Rectal smooth muscle tissue (tissue), 1 donor: ENCODE data around the gene TMEM238.
"Not testable (repeated sequence)": the region's sequence is repeated elsewhere in the genome, so short reads cannot be mapped to it uniquely, and the experiment has no call there.

Experiments
- H3K27ac ChIP-seq: one replicate; pipeline ENCODE4 v1.7.0; 2013; ENCODE audit warnings: low read depth, low read length, inconsistent platforms
- H3K27me3 ChIP-seq: one replicate; pipeline ENCODE4 v1.7.0; 2013; ENCODE audit warnings: low read length; ENCODE audit not compliant: control insufficient read depth, insufficient read depth
- H3K36me3 ChIP-seq: one replicate; pipeline ENCODE4 v1.7.0; 2013; ENCODE audit warnings: low read length; ENCODE audit not compliant: control insufficient read depth, insufficient read depth
- H3K4me1 ChIP-seq: one replicate; pipeline ENCODE4 v1.7.0; 2013; ENCODE audit warnings: low read length; ENCODE audit not compliant: control insufficient read depth, insufficient read depth
- H3K4me3 ChIP-seq: one replicate; pipeline ENCODE4 v1.7.0; 2013; ENCODE audit warnings: low read length
- H3K9ac ChIP-seq: one replicate; pipeline ENCODE4 v1.7.0; 2013; ENCODE audit warnings: low read length

TMEM238 gene, protein sequence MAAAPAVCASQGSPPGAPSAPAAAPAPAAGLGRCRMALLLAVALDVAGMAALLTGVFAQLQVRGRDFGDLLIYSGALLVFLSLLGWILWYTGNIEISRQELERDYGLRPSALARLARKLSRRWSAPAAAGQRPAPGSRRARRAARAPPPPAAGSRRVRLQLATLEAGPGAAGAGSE

DNA sequence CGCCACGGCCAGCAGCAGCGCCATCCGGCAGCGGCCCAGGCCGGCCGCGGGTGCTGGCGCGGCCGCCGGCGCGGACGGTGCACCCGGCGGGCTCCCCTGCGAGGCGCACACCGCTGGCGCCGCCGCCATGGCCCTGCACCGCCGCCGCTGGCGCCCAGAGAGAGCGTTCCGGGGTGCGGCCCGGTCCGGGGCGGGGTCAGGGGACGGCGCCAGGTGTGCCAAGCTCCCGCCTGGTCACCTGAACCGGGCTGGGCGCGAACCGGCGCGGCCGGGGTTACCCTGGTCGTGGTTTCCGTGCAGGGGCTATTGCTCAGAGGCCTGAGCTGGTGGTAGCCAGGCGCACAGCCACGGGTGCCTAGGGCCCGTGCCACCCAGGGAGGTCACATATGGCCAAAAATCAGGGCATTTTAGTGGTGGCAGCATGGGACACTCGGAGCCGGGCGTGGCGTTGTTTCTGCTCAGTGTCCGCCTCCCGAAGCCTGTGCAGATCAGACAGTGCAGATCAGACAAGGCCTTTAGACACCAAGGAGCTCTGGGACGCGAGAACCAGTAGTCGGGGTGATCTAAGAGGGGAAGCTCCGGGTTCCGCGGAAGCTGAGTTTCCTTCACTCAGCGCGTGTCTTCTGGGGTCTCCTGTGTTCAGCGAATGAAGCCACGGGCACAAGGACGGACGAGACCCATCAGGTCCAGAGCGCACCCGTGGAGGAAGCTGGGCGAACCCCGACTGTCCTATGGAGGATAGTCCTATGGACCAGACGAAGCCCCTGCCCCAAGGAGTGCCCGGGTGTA, at the start of gene TMEM238:
TSS of gene TMEM238 (minus strand) at position 162 of the 789 bp plus-strand sequence. CDS start at position 129, 33 bp downstream.
- peaks cover 19% of the 10 kb centered on the region for H3K4me1 ChIP-seq
- no peaks in the 10 kb centered on the region for H3K27me3 ChIP-seq
- H3K9ac ChIP-seq: peak within 1 kb of the TSS; percentile 69
- peak within 1 kb of the TSS; percentile 74 for H3K4me3 ChIP-seq
- peaks cover 18% of the 10 kb centered on the region for H3K36me3 ChIP-seq
- peak within 1 kb of the TSS; percentile 97 for H3K27ac ChIP-seq

DNA sequence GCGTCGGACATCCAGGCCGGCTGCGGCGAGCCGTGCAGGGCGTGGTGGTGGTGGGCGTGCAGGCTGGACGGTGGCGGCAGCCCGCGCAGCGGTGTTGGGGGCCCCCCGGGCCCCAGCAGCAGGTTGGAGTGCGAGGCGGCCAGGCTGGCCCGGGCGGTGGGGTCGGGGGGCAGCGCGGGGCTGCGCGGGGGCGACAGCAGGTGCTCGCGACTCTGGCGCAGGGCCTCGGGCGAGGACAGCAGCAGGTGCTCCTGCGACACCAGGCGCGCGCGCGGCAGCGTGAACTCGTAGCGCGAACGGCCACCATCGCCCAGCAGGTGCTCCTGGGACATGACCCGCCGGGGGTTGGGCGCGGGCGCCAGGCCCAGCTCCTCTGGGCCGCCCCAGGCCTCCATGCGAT, 49.2 kb upstream of the TMEM238 start:
- peaks cover 26% of the 10 kb centered on the region for H3K27me3 ChIP-seq
- no peak overlapping the region for H3K27ac ChIP-seq

DNA sequence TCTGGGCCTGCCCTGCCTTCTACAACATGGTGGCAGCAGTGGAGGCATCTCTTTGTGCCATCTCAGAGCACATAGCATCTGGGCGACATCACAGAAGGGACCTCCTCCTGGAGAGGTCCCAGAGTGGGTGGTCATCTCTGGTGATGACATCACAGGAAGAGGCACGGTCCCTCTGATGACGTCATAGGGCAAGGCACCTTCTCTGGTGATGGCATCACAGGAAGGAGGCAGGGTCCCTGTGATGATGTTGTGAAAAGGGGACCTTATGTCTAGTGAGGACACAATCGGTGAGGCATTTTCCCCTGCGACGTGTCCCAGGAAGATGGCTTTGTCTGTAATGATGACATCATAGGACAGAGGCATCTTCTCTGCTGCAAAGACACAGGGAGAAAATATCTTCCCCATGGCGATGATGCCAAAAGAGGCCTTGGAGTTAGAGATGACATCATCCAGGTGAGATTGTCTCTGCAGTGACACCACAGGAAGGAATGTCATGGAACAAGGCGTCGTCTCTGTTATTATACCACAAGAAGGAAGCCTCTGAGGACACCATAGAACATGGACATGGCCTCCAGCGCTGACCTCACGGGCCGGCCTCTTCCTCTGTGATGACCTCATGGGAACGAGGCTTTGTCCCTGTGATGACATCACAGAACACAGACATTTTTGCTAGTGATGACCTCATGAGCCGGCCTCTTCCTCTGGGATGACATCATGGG, 48.3 kb upstream of the TMEM238 start:
- peaks cover 23% of the 10 kb centered on the region for H3K27me3 ChIP-seq
- H3K27ac ChIP-seq: no peak overlapping the region
- H3K36me3 ChIP-seq: no peaks in the 10 kb centered on the region
- no peak overlapping the region for H3K9ac ChIP-seq
- no peak overlapping the region for H3K4me3 ChIP-seq
- H3K4me1 ChIP-seq: no peaks in the 10 kb centered on the region

More for the DNA sequence above, 49.2 kb upstream of the TMEM238 start:
- Histone ChIP-seq H3K4me3 (no peak overlapping the region), H3K4me1 (no peaks in the 10 kb centered on the region), H3K36me3 (no peaks in the 10 kb centered on the region), H3K9ac (no peak overlapping the region)

DNA sequence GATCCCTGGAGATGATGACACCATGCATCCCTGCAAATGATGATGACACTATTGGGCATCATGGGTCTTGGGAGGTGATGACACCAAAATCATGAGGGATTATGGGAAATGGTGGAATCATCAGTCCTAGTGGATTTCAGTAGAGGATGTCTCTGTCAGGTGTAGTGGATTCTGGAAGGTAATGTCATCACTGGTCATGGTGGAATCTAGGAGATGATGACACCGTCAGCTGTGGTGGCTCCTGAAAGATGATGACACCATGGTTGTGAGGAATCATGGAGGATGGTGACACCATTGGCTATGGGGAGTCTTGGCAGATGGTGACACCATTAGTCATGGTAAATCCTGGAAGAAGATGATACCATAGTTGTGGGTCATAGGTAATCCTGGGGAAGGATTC, 47.1 kb upstream of the TMEM238 start:
- Histone ChIP-seq H3K27me3 (peaks cover 23% of the 10 kb centered on the region), H3K27ac (no peak overlapping the region), H3K4me1 (no peaks in the 10 kb centered on the region), H3K4me3 (no peak overlapping the region), H3K36me3 (no peaks in the 10 kb centered on the region), H3K9ac (no peak overlapping the region)

- H3K27ac ChIP-seq: no peak overlapping the region
- H3K36me3 ChIP-seq: no peaks in the 10 kb centered on the region
- H3K4me3 ChIP-seq: no peak overlapping the region
- H3K27me3 ChIP-seq: peaks cover 7% of the 10 kb centered on the region
- no peak overlapping the region for H3K9ac ChIP-seq
- H3K4me1 ChIP-seq: no peaks in the 10 kb centered on the region
Observed at GRCh38 chr19:55426042-55426441, 42.0 kb upstream of the TMEM238 start.

DNA sequence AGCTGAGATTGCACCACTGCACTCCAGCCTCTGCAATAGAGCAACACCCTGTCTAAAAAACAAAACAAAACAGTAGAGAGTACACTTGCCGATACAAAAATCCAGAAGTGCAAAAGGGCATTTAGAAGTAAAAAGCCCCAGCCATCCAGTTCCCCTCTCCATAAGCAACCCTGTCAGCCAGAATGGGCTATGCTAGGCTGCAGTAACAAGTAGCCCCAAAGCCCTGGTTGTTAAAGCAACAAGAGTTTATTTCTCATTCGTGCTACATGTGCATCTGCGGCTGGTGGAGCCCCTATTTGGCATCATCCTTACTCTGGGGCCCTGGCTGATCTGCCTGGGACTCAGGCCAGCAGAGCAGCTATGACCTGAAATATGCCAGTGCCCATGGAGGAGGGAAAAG, 40.4 kb upstream of the TMEM238 start:
- H3K27ac ChIP-seq: no peak overlapping the region
- no peak overlapping the region for H3K4me3 ChIP-seq
- H3K36me3 ChIP-seq: no peaks in the 10 kb centered on the region
- H3K27me3 ChIP-seq: peaks cover 9% of the 10 kb centered on the region
- no peaks in the 10 kb centered on the region for H3K4me1 ChIP-seq
- no peak overlapping the region for H3K9ac ChIP-seq

- H3K27ac ChIP-seq: no peak overlapping the region
- peaks cover 11% of the 10 kb centered on the region for H3K27me3 ChIP-seq
- no peak overlapping the region for H3K9ac ChIP-seq
- no peaks in the 10 kb centered on the region for H3K4me1 ChIP-seq
- no peak overlapping the region for H3K4me3 ChIP-seq
- no peaks in the 10 kb centered on the region for H3K36me3 ChIP-seq
Observed at GRCh38 chr19:55423225-55424005, 39.3 kb upstream of the TMEM238 start.

DNA sequence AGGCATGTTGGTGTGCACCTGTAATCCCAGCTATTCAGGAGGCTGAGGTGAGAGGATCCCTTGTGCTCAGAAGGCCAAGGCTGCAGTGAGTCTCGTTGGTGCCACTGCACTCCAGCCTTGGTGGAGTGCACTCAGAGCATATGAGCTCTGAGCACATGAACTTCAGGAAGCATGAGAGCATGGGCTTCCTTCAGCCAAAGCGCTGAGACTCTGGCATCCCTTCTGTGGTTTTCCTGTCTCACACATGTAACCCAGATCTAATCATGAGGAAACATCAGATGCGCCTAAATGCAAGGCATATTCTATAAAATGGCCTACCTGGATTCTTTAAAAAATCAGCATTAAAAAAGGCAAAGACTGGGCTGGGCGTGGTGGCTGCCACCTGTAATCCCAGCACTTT, 37.2 kb upstream of the TMEM238 start:
- H3K4me3 ChIP-seq, H3K4me1 ChIP-seq, H3K36me3 ChIP-seq, H3K9ac ChIP-seq, H3K27ac ChIP-seq: not testable (repeated sequence)
- peaks cover 11% of the 10 kb centered on the region for H3K27me3 ChIP-seq

GRCh38 chr19:55419624-55420236, 35.6 kb upstream of the TMEM238 start:
- Histone ChIP-seq H3K36me3 (no peaks in the 10 kb centered on the region), H3K9ac (no peak overlapping the region), H3K4me3 (no peak overlapping the region), H3K27me3 (peaks cover 13% of the 10 kb centered on the region), H3K27ac (no peak overlapping the region), H3K4me1 (no peaks in the 10 kb centered on the region)

DNA sequence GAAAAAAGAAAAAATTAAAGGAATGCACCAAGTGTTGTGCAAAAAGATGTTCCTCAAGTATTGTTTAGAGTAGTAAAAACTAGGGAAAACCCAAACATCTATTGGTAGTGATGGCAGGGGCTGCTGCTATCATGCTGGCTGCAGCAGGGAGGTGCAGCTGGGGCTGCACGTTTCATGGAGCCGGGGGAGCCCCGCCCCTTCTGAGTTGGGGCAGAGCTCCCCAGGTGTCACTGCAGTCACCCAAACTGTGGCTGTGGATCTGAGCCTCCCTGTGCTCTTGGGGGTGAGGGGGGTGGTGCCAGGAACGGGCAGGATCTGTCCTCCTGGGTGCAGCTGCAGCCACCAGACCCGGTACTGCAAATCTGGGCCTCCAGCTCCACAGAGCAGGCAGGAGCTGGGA, 35.0 kb upstream of the TMEM238 start:
- H3K27me3 ChIP-seq: peaks cover 10% of the 10 kb centered on the region
- no peak overlapping the region for H3K4me3 ChIP-seq
- H3K9ac ChIP-seq: no peak overlapping the region
- no peak overlapping the region for H3K27ac ChIP-seq
- H3K36me3 ChIP-seq: no peaks in the 10 kb centered on the region
- H3K4me1 ChIP-seq: no peaks in the 10 kb centered on the region

DNA sequence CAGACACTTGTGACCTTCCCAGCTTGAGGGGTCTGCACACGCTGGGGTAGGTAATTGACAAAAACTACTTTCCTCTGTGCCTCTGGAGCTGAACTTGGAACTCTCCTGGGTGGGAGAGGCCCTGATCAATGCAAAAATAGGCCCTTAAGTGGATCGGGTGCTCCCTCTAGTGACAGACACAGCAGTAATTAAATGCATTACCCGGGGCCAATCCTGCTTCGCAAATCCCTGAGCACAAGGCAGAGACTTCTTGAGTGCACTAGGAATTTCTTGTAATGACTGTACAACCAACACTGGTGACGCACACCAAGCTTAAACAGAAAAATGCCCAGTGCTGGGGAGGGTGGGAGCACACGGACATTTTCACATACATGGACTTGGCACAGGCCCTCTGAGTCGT, 34.1 kb upstream of the TMEM238 start:
- Histone ChIP-seq H3K36me3 (no peaks in the 10 kb centered on the region), H3K27me3 (peaks cover 10% of the 10 kb centered on the region), H3K27ac (no peak overlapping the region), H3K4me3 (no peak overlapping the region), H3K4me1 (no peaks in the 10 kb centered on the region), H3K9ac (no peak overlapping the region)

GRCh38 chr19:55410168-55410567, 26.1 kb upstream of the TMEM238 start:
- Histone ChIP-seq H3K9ac (no peak overlapping the region), H3K36me3 (no peaks in the 10 kb centered on the region), H3K27me3 (peaks cover 2% of the 10 kb centered on the region), H3K27ac (no peak overlapping the region), H3K4me3 (no peak overlapping the region), H3K4me1 (peaks cover 7% of the 10 kb centered on the region)
